ENCODE measurements around the gene MOCS1. TPM values are rescaled to one million over a fixed set of nuclear protein-coding genes. Genes with fewer than 3 reads are reported as not detected.
A peak's percentile ranks its signal among the peaks of the same experiment; 100 is the strongest.

Gene MOCS1
- total RNA-seq, 3 donors from 2014 or later: 22.0 to 30.9 (median 22.3) TPM

DNA sequence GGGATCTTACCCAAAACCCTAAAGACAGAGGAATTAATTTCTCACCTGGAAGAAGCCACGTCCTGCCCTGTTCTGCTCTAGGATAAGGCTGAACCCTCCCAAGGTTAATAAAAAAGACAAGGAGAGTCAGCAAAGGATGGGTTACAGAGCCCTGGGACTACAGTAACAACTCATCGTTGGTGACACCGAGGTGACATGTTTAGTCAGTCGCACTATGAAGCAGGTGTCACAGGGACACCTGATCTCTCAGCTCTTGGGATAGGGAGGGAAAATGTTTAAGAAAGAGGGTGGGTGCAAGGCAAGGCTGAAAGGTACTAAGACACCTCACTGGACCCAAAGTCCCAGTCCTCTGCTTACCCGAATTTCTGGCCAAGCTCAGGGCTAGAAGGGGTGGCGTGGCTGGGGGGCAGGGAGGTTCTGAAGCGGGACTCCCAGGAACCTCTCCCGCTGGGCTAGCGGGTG, 562 bp downstream of the MOCS1 start:
- TF ChIP-seq, protein P1, sequence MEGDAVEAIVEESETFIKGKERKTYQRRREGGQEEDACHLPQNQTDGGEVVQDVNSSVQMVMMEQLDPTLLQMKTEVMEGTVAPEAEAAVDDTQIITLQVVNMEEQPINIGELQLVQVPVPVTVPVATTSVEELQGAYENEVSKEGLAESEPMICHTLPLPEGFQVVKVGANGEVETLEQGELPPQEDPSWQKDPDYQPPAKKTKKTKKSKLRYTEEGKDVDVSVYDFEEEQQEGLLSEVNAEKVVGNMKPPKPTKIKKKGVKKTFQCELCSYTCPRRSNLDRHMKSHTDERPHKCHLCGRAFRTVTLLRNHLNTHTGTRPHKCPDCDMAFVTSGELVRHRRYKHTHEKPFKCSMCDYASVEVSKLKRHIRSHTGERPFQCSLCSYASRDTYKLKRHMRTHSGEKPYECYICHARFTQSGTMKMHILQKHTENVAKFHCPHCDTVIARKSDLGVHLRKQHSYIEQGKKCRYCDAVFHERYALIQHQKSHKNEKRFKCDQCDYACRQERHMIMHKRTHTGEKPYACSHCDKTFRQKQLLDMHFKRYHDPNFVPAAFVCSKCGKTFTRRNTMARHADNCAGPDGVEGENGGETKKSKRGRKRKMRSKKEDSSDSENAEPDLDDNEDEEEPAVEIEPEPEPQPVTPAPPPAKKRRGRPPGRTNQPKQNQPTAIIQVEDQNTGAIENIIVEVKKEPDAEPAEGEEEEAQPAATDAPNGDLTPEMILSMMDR (IDR thresholded peaks at IDR 0.05): no peak
- H3K4me1 ChIP-seq (ENCODE audit: low read depth): peaks cover 12% of the 10 kb centered on the region
- ATAC-seq (peak; percentile 11), DNase-seq (no peak)
- no peaks in the 10 kb centered on the region for H3K9me3 ChIP-seq
- peak overlapping the region; percentile 74 for H3K4me3 ChIP-seq
- intact Hi-C loops (cut with DNase I, micrococcal nuclease): no loop called here
- no peaks in the 10 kb centered on the region for H3K36me3 ChIP-seq (ENCODE audit: low read depth)

DNA sequence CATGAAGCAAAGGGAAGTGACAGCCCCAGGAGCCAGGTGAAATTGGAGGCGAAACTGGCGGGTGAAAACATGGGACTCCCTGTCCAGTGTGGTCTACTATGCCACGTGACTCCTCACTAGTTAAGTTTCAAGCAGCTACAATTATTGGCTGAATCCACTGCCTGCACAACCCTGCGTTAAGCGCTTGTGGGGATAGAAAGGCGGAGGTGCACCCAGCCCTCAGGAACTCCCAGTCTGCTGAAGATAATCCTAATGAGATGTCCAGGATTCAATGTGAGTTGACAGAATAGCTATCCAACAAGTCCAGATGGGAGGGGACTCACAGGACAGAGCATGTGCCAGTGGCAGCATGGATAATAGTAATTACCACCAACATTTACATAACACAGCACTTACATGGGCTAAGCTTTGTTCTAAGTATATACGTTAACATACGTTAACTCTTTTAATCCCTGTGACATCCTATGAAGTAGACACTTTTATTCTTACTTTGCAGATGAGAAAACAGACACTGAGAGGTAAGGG, 1.8 kb downstream of the MOCS1 start:
- TF ChIP-seq, protein P1 (IDR thresholded peaks at IDR 0.05): no peak
- no peak overlapping the region for H3K4me3 ChIP-seq
- no peaks in the 10 kb centered on the region for H3K9me3 ChIP-seq
- ATAC-seq: no peak
- no peak for DNase-seq
- intact Hi-C loops (cut with DNase I, micrococcal nuclease): no loop called here
- H3K4me1 ChIP-seq (ENCODE audit: low read depth): peaks cover 6% of the 10 kb centered on the region
- H3K36me3 ChIP-seq (ENCODE audit: low read depth): no peaks in the 10 kb centered on the region

DNA sequence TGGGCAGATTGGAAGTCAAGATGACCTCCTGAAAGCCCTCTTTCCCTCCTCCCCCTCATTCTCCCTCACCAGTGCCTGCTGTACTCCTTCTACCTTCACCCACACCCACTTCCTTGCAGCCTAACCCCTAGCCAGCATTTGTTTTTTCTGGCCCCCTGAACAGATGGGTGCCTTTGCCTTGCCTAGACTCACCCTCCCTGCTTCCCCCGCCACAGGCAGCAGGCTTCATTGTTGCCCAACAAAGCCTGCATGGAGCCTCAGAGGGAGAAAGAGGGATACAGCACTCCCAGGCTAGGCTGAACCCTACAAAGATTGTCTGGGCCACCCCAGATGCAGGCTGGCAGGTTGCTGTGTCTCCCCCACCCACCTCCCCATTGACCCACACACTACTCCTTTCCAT, 2.7 kb downstream of the MOCS1 start:
- TF ChIP-seq, protein P1 (IDR thresholded peaks at IDR 0.05): no peak
- Histone ChIP-seq H3K4me1 (ENCODE audit: low read depth) (peaks cover 10% of the 10 kb centered on the region), H3K4me3 (no peak overlapping the region), H3K9me3 (no peaks in the 10 kb centered on the region), H3K36me3 (ENCODE audit: low read depth) (no peaks in the 10 kb centered on the region)
- DNase-seq (no peak), ATAC-seq (no peak)
- intact Hi-C loops (cut with DNase I, micrococcal nuclease): no loop called here

DNA sequence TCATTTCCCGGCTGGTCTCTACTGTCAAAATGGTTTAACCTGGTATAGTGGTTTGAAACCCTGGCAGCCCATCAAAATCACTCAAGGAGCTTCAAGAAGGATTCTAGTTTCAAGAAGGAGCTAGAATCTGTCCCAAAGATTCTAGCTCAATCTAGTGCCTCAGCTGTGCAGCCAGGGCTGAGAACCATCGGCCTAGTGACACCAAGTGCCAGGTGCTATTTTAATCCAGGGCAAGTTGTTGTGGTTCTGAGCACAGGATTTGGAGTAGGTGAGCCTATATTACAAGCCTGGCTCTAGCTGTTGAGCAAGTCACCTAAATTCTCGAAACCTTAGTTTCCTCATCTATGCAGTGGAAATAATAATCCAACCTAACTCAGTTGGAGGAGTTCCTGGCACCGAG, 3.7 kb downstream of the MOCS1 start:
- Histone ChIP-seq H3K9me3 (no peaks in the 10 kb centered on the region), H3K4me1 (ENCODE audit: low read depth) (peaks cover 10% of the 10 kb centered on the region), H3K36me3 (ENCODE audit: low read depth) (no peaks in the 10 kb centered on the region), H3K4me3 (no peak overlapping the region)
- no peak for DNase-seq
- no peak for ATAC-seq
- intact Hi-C loops (cut with DNase I, micrococcal nuclease): no loop called here
- TF ChIP-seq, protein P1 (IDR thresholded peaks at IDR 0.05): no peak

DNA sequence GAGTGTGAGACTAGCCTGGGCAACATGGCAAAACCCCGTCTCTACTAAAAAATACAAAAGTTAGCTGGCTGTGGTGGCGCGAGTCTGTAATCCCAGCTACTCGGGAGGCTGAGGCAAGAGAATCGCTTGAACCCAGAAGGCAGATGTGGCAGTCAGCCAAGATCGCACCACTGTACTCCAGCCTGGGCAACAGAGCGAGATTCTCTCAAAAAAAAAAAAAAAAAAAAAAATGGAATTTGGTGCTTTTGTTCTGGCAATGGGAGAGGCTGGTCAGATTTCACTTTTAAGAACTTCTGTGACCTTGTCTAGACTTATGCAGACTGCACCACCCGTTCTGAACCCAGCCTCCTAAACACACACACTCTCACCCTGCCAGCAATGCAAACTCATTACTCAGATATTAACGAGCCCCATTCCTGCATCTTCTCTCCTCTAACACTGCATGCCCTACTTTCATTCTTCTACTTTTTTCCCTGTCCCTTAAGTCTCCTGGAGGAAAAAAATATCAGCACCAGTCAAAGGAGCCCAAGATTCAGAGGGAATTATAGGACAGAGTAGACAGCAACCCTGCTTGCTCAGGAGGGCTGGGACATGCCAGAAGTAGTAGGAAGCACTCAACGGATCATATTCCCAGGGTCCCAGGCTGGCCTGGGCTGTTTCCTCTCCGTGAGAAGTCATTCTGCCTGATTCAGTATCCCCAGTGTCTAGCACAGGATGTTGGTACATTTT, 4.4 kb downstream of the MOCS1 start:
- no peak for ATAC-seq
- intact Hi-C loops (cut with DNase I, micrococcal nuclease): no loop called here
- Histone ChIP-seq H3K9me3 (no peaks in the 10 kb centered on the region), H3K36me3 (ENCODE audit: low read depth) (no peaks in the 10 kb centered on the region), H3K4me3 (no peak overlapping the region), H3K4me1 (ENCODE audit: low read depth) (peaks cover 10% of the 10 kb centered on the region)
- DNase-seq: no peak
- TF ChIP-seq, protein P1 (IDR thresholded peaks at IDR 0.05): no peak
